ENCODE measurements around the gene GSTA1. TPM values are rescaled to one million over a fixed set of nuclear protein-coding genes. Genes with fewer than 3 reads are reported as not detected.
"Not testable (repeated sequence)": the region's sequence is repeated elsewhere in the genome, so short reads cannot be mapped to it uniquely, and the experiment has no call there.

Gene GSTA1
- total RNA-seq: not detected

GRCh38 chr6:52803668-52804255, at the start of gene GSTA1:
Gene GSTA1 (minus strand): TSS chr6:52803816. CDS start chr6:52799267, 4,549 bp downstream.
- H3K27ac Mint-ChIP-seq; H3K36me3 Mint-ChIP-seq (ENCODE audit: low read depth); H3K4me1 Mint-ChIP-seq (ENCODE audit: low read depth); CTCF ChIA-PET; DNase-seq; H3K4me3 Mint-ChIP-seq; intact Hi-C loops (cut with micrococcal nuclease); H3K9me3 Mint-ChIP-seq: not testable (repeated sequence)
- peaks cover 17% of the 10 kb centered on the region for H3K27me3 Mint-ChIP-seq (ENCODE audit: low read depth)

DNA sequence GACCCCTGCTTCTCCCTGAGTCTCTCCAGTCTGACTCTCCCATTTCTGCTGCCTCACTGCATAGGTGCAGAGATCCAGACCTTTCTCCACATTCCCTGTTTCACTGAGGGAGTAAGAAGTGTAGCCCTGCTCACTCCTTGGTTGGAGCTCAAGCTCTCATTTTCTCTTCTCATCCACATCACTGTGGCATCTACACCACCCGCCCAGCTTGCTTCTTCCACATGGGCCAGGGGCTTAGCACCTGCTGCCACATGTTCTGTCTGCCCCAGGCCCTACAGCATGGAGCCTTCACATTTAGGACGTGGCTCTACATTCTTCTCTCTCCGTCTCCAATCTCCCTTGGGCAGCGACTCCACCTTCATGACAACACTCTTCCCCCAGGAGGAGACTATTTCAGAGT, 45.5 kb upstream of the GSTA1 start:
- no peaks in the 10 kb centered on the region for H3K36me3 Mint-ChIP-seq (ENCODE audit: low read depth)
- no peak overlapping the region for H3K27ac Mint-ChIP-seq
- no peak for DNase-seq
- intact Hi-C loops (cut with micrococcal nuclease): no loop called here
- no peaks in the 10 kb centered on the region for H3K4me1 Mint-ChIP-seq (ENCODE audit: low read depth)
- peaks cover 3% of the 10 kb centered on the region for H3K9me3 Mint-ChIP-seq
- peaks cover 9% of the 10 kb centered on the region for H3K27me3 Mint-ChIP-seq (ENCODE audit: low read depth)
- CTCF ChIA-PET: no interaction called here
- H3K4me3 Mint-ChIP-seq: no peak overlapping the region

DNA sequence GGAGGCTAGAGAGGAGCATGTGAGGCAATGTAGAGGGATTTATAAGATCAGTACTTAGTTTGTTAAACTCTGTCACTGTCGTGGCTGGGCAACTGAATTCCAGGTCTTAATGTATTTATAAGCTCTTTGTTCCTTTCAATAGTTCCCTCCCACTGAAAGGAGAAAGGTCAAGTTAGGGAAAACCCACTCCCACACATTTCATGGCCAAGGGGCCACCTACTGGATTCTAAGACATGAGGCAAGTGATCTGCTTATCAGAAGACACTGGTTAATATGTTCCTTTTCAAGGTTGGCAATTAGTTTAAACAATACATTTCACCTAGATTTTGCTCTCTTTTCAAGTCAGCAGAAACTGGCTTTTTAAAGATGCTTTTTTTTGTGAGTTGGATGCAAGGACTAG, 42.4 kb upstream of the GSTA1 start:
- Mint-ChIP-seq H3K27ac (no peak overlapping the region), H3K4me1 (ENCODE audit: low read depth) (no peaks in the 10 kb centered on the region), H3K36me3 (ENCODE audit: low read depth) (no peaks in the 10 kb centered on the region), H3K9me3 (peaks cover 3% of the 10 kb centered on the region), H3K4me3 (no peak overlapping the region), H3K27me3 (ENCODE audit: low read depth) (peaks cover 8% of the 10 kb centered on the region)
- no peak for DNase-seq
- intact Hi-C loops (cut with micrococcal nuclease): no loop called here
- CTCF ChIA-PET: no interaction called here

GRCh38 chr6:52843605-52844004, 40.0 kb upstream of the GSTA1 start:
- H3K9me3 Mint-ChIP-seq: peaks cover 3% of the 10 kb centered on the region
- CTCF ChIA-PET: interaction anchor here (0.6 kb wide), 1 partner anchor 19 kb away, joined by 4 read pairs; no protein-coding TSS in a partner anchor
- peaks cover 11% of the 10 kb centered on the region for H3K27me3 Mint-ChIP-seq (ENCODE audit: low read depth)
- no peak overlapping the region for H3K27ac Mint-ChIP-seq
- no peak overlapping the region for H3K4me3 Mint-ChIP-seq
- intact Hi-C loops (cut with micrococcal nuclease): no loop called here
- no peak for DNase-seq
- H3K4me1 Mint-ChIP-seq (ENCODE audit: low read depth): no peaks in the 10 kb centered on the region
- no peaks in the 10 kb centered on the region for H3K36me3 Mint-ChIP-seq (ENCODE audit: low read depth)

- CTCF ChIA-PET: no interaction called here
- intact Hi-C loops (cut with micrococcal nuclease): no loop called here
- Mint-ChIP-seq H3K27ac (no peak within 1 kb of the TSS), H3K9me3 (no peaks in the 10 kb centered on the region), H3K36me3 (ENCODE audit: low read depth) (no peaks in the 10 kb centered on the region), H3K27me3 (ENCODE audit: low read depth) (peaks cover 24% of the 10 kb centered on the region), H3K4me1 (ENCODE audit: low read depth) (no peaks in the 10 kb centered on the region), H3K4me3 (no peak within 1 kb of the TSS)
- DNase-seq: no peak
These were observed 37.4 kb upstream of the GSTA1 start, which contains the start of gene GSTA5 for GRCh38 chr6:52840763-52841585. Gene GSTA5 (minus strand): TSS chr6:52840813.

DNA sequence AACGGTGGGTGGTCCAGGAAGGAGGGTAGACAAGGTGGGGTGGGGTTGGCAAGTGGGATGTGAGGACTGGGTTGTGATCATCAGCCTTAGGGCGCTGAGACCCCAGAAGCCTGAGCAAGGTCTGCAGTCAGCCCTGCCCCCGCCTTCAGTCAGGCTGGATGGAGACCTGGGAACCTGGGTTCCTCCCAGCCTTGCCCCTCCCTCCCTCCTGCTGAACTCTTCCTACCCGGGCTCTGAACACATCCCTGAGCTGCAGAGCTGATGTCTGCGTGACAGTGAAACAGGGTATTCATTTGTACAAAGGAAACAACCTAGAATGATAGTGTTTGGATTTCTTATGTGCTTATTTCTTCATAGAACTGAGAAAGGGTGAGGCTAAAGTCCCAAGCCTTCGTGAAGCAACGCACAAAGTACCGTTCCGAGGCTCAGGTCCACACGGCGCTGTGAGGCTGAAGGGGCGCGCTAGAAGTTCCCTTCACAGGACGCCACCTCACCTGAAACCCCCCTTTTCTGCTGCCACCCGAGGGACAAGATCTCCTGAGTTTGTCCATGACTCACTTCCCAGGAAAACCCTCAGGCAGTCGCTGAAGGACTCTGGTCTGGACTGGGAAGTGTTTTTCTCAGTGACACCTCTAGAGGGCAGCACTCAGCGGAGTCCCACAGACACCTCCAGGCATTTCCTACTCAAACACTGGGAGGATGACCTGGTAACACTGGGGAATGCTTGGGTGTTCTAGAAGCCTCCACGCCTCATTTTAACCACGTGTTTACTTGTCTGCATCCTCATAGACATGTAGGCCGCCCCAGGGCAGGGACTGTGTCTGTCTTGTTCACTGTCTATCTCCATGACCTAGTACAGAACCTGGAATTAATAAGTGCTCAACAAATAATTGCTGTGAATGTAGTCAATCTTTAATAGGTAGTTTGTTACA, 35.8 kb upstream of the GSTA1 start:
- H3K27me3 Mint-ChIP-seq (ENCODE audit: low read depth): peaks cover 32% of the 10 kb centered on the region
- no peaks in the 10 kb centered on the region for H3K36me3 Mint-ChIP-seq (ENCODE audit: low read depth)
- CTCF ChIA-PET: interaction anchor here (0.6 kb wide), 1 partner anchor 36 kb away, joined by 3 read pairs; no protein-coding TSS in a partner anchor
- no peak overlapping the region for H3K27ac Mint-ChIP-seq
- H3K4me1 Mint-ChIP-seq (ENCODE audit: low read depth): no peaks in the 10 kb centered on the region
- DNase-seq: peak; percentile 66
- no peaks in the 10 kb centered on the region for H3K9me3 Mint-ChIP-seq
- no peak overlapping the region for H3K4me3 Mint-ChIP-seq
- intact Hi-C loops (cut with micrococcal nuclease): loop anchor here (2.0 to 5.0 kb wide), 2 partner anchors 43 to 158 kb away; partner anchors contain the start of gene GSTA4

DNA sequence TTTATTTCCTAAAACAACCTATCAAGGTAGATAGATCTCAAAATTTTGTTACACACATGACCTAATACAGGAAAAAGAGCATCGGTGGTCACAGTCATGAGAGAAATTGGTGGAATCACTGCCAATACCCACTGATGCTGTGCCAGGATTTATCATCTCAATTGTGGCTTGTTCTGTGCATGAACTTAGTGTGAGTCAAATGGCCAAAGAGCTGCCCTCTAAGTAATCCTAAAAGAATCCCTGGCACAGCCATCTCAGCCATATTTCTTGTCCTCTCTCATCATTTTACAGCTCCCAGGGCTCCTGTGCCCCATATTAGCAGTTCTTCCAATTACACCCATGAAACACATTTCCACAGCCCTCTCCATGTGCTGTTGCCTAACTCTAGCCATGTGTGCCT, 30.9 kb upstream of the GSTA1 start:
- H3K9me3 Mint-ChIP-seq: no peaks in the 10 kb centered on the region
- peaks cover 29% of the 10 kb centered on the region for H3K27me3 Mint-ChIP-seq (ENCODE audit: low read depth)
- intact Hi-C loops (cut with micrococcal nuclease): no loop called here
- CTCF ChIA-PET: no interaction called here
- H3K36me3 Mint-ChIP-seq (ENCODE audit: low read depth): no peaks in the 10 kb centered on the region
- H3K27ac Mint-ChIP-seq: no peak overlapping the region
- no peak overlapping the region for H3K4me3 Mint-ChIP-seq
- no peak for DNase-seq
- H3K4me1 Mint-ChIP-seq (ENCODE audit: low read depth): no peaks in the 10 kb centered on the region

GRCh38 chr6:52830869-52831268, 27.3 kb upstream of the GSTA1 start:
- H3K9me3 Mint-ChIP-seq; DNase-seq; H3K4me1 Mint-ChIP-seq (ENCODE audit: low read depth); H3K27ac Mint-ChIP-seq; H3K4me3 Mint-ChIP-seq; intact Hi-C loops (cut with micrococcal nuclease); H3K36me3 Mint-ChIP-seq (ENCODE audit: low read depth): not testable (repeated sequence)
- H3K27me3 Mint-ChIP-seq (ENCODE audit: low read depth): peaks cover 12% of the 10 kb centered on the region
- CTCF ChIA-PET: interaction anchor here (1.1 kb wide), 1 partner anchor 12 kb away, joined by 4 read pairs; no protein-coding TSS in a partner anchor

DNA sequence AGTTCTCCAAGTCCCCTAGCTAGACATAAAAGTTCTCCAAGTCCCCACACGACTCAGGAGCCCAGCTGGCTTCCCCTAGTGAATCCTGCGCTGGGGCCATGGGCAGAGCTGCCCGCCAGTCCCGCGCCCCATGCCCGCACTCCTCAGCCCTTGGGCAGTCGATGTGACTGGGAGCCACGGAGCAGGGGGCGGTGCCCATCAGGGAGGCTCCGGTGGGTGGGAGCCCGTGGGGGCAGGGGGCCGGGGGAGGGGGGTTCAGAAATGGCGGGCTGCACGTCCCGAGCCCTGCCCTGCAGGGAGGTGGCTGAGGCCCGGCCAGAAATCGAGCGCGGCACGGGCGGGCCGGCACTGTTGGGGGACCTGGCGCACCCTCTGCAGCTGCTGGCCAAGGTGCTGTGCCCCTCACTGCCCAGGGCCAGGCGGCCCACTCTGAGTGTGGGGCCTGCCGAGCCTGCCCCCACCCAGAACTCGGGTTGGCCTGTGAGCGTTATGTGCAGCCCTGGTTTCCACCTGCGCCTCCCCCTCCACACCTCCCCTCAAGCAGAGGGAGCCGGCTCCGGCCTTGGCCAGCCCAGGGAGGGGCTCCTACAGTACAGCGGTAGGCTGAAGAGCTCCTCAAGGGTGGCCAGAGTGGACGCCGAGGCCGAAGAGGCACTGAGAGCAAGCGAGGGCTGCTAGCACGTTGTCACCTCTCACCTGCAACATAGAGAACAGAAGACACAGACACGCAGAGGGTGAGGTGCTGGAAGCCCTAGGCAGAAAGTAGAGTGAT, 25.6 kb upstream of the GSTA1 start:
- H3K4me1 Mint-ChIP-seq (ENCODE audit: low read depth): no peaks in the 10 kb centered on the region
- H3K27ac Mint-ChIP-seq: no peak overlapping the region
- intact Hi-C loops (cut with micrococcal nuclease): no loop called here
- H3K36me3 Mint-ChIP-seq (ENCODE audit: low read depth): no peaks in the 10 kb centered on the region
- H3K9me3 Mint-ChIP-seq: no peaks in the 10 kb centered on the region
- CTCF ChIA-PET: interaction anchor here (0.6 to 1.3 kb wide), 3 partner anchors 8 to 300 kb away, joined by 3 read pairs; no protein-coding TSS in a partner anchor
- DNase-seq: no peak
- H3K27me3 Mint-ChIP-seq (ENCODE audit: low read depth): peaks cover 5% of the 10 kb centered on the region
- no peak overlapping the region for H3K4me3 Mint-ChIP-seq

- CTCF ChIA-PET: interaction anchor here (0.6 to 1.3 kb wide), 3 partner anchors 9 to 300 kb away, joined by 3 read pairs; no protein-coding TSS in a partner anchor
- H3K4me3 Mint-ChIP-seq; intact Hi-C loops (cut with micrococcal nuclease); H3K36me3 Mint-ChIP-seq (ENCODE audit: low read depth); H3K4me1 Mint-ChIP-seq (ENCODE audit: low read depth); H3K9me3 Mint-ChIP-seq; DNase-seq; H3K27me3 Mint-ChIP-seq (ENCODE audit: low read depth); H3K27ac Mint-ChIP-seq: not testable (repeated sequence)
These were observed 25.0 kb upstream of the GSTA1 start for GRCh38 chr6:52828621-52829020.

GRCh38 chr6:52827073-52827783, 23.6 kb upstream of the GSTA1 start:
- H3K27ac Mint-ChIP-seq; H3K27me3 Mint-ChIP-seq (ENCODE audit: low read depth); H3K4me1 Mint-ChIP-seq (ENCODE audit: low read depth); CTCF ChIA-PET; H3K9me3 Mint-ChIP-seq; H3K36me3 Mint-ChIP-seq (ENCODE audit: low read depth); H3K4me3 Mint-ChIP-seq; intact Hi-C loops (cut with micrococcal nuclease); DNase-seq: not testable (repeated sequence)

Measured in activated naive CD4-positive, alpha-beta T cell treated with anti-CD3 and anti-CD28 coated beads for 36 hours (primary cell).